GM12878 (cell line): Measurements from ENCODE around the gene PVRIG. TPM values are rescaled to one million over a fixed set of nuclear protein-coding genes. Genes with fewer than 3 reads are reported as not detected.

Source experiments
- IKZF1 ChIP-seq: fragments of 450-650 bp; conservative IDR thresholded peaks from 2 replicates; pipeline ENCODE4 v1.6.1; 2017; ENCODE audit warnings: antibody characterized with exemption, mild to moderate bottlenecking
- RBBP5 ChIP-seq: fragments of 200-600 bp; sonication (generic); conservative IDR thresholded peaks from 2 replicates; pipeline ENCODE4 v1.6.1; 2016
- YBX1 ChIP-seq: fragments of 450-650 bp; IDR thresholded peaks from 2 replicates; pipeline ENCODE4 v1.6.1; 2016; ENCODE audit warnings: antibody characterized with exemption
- polyA plus RNA-seq, 11 experiments: library from polyadenylated mRNA; depleted of rRNA in 4 of 11; unstranded in 6 of 11; stranded (reverse) in 5 of 11; fragments of >200 nt; fragmentation: Nextera tagmentation in 4 of 11; fragmentation: Illumina TruSeq in 1 of 11; extraction: Ambion mirVana in 4 of 11; extraction: Trizol in 1 of 11; gene quantifications; 1 replicate in 1 of 11; 2 replicates in 10 of 11; pipeline versions ENCODE4 v1.2.1 to v1.2.3, GENCODE V29; 2011 to 2016; ENCODE audit warnings: inconsistent platforms in 2 of 11, missing spikeins in 2 of 11, low read depth in 1 of 11
- total RNA-seq, 4 experiments: library from RNA; depleted of rRNA in 3 of 4; stranded (reverse); fragments of >200 nt in 3 of 4; fragmentation: Illumina TruSeq in 1 of 4; extraction: Trizol in 1 of 4; gene quantifications; 2 replicates each; pipeline versions ENCODE4 v1.2.1 to v1.2.3, GENCODE V29; 2013 to 2021
- TF ChIP-seq, protein P1 (sequence below): fragments of 150-350 bp; IDR thresholded peaks from 2 replicates; pipeline ENCODE4 v1.6.1; 2014; ENCODE audit warnings: mild to moderate bottlenecking, low read depth, low read length
- TF ChIP-seq, protein P2 (sequence below): IDR thresholded peaks from 2 replicates; pipeline ENCODE4 v1.6.1; 2012; ENCODE audit warnings: low read depth, low read length, improper control_type of control experiment
- TF ChIP-seq, protein P3 (sequence below): fragments of 450-650 bp; IDR thresholded peaks from 2 replicates; pipeline ENCODE4 v1.6.1; 2017; ENCODE audit warnings: mild to moderate bottlenecking, moderate library complexity
- TF ChIP-seq, protein P4 (sequence below): IDR thresholded peaks from 2 replicates; pipeline ENCODE4 v1.6.1; 2011; ENCODE audit warnings: low read depth, mild to moderate bottlenecking, low read length, moderate library complexity, borderline replicate concordance; ENCODE audit errors: extremely low read depth

Gene PVRIG
- total and polyA plus RNA-seq, 10 of the 15 experiments (the other 5 are each of a cell fraction or from before 2014, with no cell fraction given), result 1.3 to 44.0 (median 17.9) TPM

DNA sequence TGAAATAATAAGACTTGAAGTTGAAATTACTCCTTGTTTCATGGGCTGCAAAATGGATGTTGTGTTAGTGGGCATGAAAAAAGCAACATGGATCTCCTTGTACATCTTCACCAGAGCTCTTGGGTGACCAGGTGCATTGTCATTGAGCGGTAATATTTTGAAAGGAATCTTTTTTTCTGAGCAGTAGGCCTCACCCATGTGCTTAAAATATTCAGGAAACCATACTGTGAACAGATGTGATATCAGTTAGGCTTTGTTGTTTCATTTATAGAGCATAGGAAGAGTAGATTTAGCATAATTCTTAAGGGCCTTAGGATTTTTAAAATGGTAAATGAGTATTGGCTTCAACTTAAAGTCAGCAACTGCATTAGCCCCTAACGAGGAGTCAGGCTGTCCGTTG is 26.8 kb upstream of the PVRIG start (continued):
- TF ChIP-seq, protein P1, sequence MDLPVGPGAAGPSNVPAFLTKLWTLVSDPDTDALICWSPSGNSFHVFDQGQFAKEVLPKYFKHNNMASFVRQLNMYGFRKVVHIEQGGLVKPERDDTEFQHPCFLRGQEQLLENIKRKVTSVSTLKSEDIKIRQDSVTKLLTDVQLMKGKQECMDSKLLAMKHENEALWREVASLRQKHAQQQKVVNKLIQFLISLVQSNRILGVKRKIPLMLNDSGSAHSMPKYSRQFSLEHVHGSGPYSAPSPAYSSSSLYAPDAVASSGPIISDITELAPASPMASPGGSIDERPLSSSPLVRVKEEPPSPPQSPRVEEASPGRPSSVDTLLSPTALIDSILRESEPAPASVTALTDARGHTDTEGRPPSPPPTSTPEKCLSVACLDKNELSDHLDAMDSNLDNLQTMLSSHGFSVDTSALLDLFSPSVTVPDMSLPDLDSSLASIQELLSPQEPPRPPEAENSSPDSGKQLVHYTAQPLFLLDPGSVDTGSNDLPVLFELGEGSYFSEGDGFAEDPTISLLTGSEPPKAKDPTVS, result no peak
- TF ChIP-seq YBX1 (no peak), RBBP5 (no peak), IKZF1 (no peak)
- TF ChIP-seq, protein P2, sequence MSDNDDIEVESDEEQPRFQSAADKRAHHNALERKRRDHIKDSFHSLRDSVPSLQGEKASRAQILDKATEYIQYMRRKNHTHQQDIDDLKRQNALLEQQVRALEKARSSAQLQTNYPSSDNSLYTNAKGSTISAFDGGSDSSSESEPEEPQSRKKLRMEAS, result no peak
- TF ChIP-seq, protein P3, sequence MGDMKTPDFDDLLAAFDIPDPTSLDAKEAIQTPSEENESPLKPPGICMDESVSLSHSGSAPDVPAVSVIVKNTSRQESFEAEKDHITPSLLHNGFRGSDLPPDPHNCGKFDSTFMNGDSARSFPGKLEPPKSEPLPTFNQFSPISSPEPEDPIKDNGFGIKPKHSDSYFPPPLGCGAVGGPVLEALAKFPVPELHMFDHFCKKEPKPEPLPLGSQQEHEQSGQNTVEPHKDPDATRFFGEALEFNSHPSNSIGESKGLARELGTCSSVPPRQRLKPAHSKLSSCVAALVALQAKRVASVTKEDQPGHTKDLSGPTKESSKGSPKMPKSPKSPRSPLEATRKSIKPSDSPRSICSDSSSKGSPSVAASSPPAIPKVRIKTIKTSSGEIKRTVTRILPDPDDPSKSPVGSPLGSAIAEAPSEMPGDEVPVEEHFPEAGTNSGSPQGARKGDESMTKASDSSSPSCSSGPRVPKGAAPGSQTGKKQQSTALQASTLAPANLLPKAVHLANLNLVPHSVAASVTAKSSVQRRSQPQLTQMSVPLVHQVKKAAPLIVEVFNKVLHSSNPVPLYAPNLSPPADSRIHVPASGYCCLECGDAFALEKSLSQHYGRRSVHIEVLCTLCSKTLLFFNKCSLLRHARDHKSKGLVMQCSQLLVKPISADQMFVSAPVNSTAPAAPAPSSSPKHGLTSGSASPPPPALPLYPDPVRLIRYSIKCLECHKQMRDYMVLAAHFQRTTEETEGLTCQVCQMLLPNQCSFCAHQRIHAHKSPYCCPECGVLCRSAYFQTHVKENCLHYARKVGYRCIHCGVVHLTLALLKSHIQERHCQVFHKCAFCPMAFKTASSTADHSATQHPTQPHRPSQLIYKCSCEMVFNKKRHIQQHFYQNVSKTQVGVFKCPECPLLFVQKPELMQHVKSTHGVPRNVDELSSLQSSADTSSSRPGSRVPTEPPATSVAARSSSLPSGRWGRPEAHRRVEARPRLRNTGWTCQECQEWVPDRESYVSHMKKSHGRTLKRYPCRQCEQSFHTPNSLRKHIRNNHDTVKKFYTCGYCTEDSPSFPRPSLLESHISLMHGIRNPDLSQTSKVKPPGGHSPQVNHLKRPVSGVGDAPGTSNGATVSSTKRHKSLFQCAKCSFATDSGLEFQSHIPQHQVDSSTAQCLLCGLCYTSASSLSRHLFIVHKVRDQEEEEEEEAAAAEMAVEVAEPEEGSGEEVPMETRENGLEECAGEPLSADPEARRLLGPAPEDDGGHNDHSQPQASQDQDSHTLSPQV, result no peak
- TF ChIP-seq, protein P4, sequence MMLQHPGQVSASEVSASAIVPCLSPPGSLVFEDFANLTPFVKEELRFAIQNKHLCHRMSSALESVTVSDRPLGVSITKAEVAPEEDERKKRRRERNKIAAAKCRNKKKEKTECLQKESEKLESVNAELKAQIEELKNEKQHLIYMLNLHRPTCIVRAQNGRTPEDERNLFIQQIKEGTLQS, result no peak
